Measurements from ENCODE around the gene STAMBPL1. TPM values are rescaled to one million over a fixed set of nuclear protein-coding genes. Genes with fewer than 3 reads are reported as not detected.

The STAMBPL1 gene
- polyA plus RNA-seq, 1 donor from 2014 or later: 21.9 TPM

- no peak overlapping the region for H3K9ac ChIP-seq (ENCODE audit: low read length)
- no peak overlapping the region for H3K4me2 ChIP-seq (ENCODE audit: low read length)
- no peaks in the 10 kb centered on the region for H3K27me3 ChIP-seq (ENCODE audit: insufficient read depth, low read depth, low read length)
- TF ChIP-seq RAD21 (conservative IDR thresholded peaks at IDR 0.05): no peak
- no peak for TF ChIP-seq EP300 (conservative IDR thresholded peaks at IDR 0.05; ENCODE audit: poor library complexity, severe bottlenecking)
- TF ChIP-seq REST (IDR thresholded peaks at IDR 0.05; ENCODE audit: borderline replicate concordance): no peak
- TF ChIP-seq SMC3 (conservative IDR thresholded peaks at IDR 0.05; ENCODE audit: poor library complexity): no peak
- TF ChIP-seq POLR2AphosphoS5 (IDR thresholded peaks at IDR 0.05): no peak
- no peak for TF ChIP-seq EZH2 (IDR thresholded peaks at IDR 0.05; ENCODE audit: borderline replicate concordance, insufficient read depth, low read length, poor library complexity, severe bottlenecking)
- TF ChIP-seq MXI1 (conservative IDR thresholded peaks at IDR 0.05; ENCODE audit: poor library complexity, severe bottlenecking): no peak
- no peak for TF ChIP-seq TAF1 (IDR thresholded peaks at IDR 0.05; ENCODE audit: low read depth)
- no peak overlapping the region for H2AFZ ChIP-seq (ENCODE audit: low read depth, low read length)
- H3K9me3 ChIP-seq (ENCODE audit: low read length): no peaks in the 10 kb centered on the region
- no peak overlapping the region for H3K27ac ChIP-seq (ENCODE audit: low read length)
- no peaks in the 10 kb centered on the region for H3F3A ChIP-seq (ENCODE audit: insufficient read depth, low read length, poor library complexity, severe bottlenecking)
- H3K9me2 ChIP-seq (ENCODE audit: insufficient read depth, low read length): no peaks in the 10 kb centered on the region
- no peaks in the 10 kb centered on the region for H4K20me1 ChIP-seq (ENCODE audit: insufficient read depth)
- no peak overlapping the region for H3K4me3 ChIP-seq (ENCODE audit: low read length)
- no peaks in the 10 kb centered on the region for H3K36me3 ChIP-seq (ENCODE audit: insufficient read depth, low read length)
- H3K79me2 ChIP-seq (replicated peaks; ENCODE audit: insufficient read depth, low read length): no peaks in the 10 kb centered on the region
Measured at GRCh38 chr10:88895250-88895649, 15.2 kb downstream of the STAMBPL1 start.

- H3K9me3 ChIP-seq (ENCODE audit: low read length): no peaks in the 10 kb centered on the region
- H3K27me3 ChIP-seq (ENCODE audit: insufficient read depth, low read depth, low read length): no peaks in the 10 kb centered on the region
- TF ChIP-seq EP300 (conservative IDR thresholded peaks at IDR 0.05; ENCODE audit: poor library complexity, severe bottlenecking): no peak
- TF ChIP-seq TAF1 (IDR thresholded peaks at IDR 0.05; ENCODE audit: low read depth): no peak
- TF ChIP-seq EZH2 (IDR thresholded peaks at IDR 0.05; ENCODE audit: borderline replicate concordance, insufficient read depth, low read length, poor library complexity, severe bottlenecking): no peak
- TF ChIP-seq SMC3 (conservative IDR thresholded peaks at IDR 0.05; ENCODE audit: poor library complexity): no peak
- no peak for TF ChIP-seq POLR2AphosphoS5 (IDR thresholded peaks at IDR 0.05)
- no peak for TF ChIP-seq CTCF (IDR thresholded peaks at IDR 0.05; ENCODE audit: poor library complexity, severe bottlenecking)
- no peak for TF ChIP-seq RAD21 (conservative IDR thresholded peaks at IDR 0.05)
- TF ChIP-seq MXI1 (conservative IDR thresholded peaks at IDR 0.05; ENCODE audit: poor library complexity, severe bottlenecking): no peak
- TF ChIP-seq REST (IDR thresholded peaks at IDR 0.05; ENCODE audit: borderline replicate concordance): no peak
- H3K36me3 ChIP-seq (ENCODE audit: insufficient read depth, low read length): no peaks in the 10 kb centered on the region
- no peaks in the 10 kb centered on the region for H3K9me2 ChIP-seq (ENCODE audit: insufficient read depth, low read length)
- no peak overlapping the region for H3K4me3 ChIP-seq (ENCODE audit: low read length)
- H3K79me2 ChIP-seq (replicated peaks; ENCODE audit: insufficient read depth, low read length): no peaks in the 10 kb centered on the region
- no peak overlapping the region for H3K4me2 ChIP-seq (ENCODE audit: low read length)
- H3K9ac ChIP-seq (ENCODE audit: low read length): no peak overlapping the region
- H3F3A ChIP-seq (ENCODE audit: insufficient read depth, low read length, poor library complexity, severe bottlenecking): no peaks in the 10 kb centered on the region
- H4K20me1 ChIP-seq (ENCODE audit: insufficient read depth): no peaks in the 10 kb centered on the region
- peak overlapping the region; percentile 3 for H3K27ac ChIP-seq (ENCODE audit: low read length)
- no peak overlapping the region for H2AFZ ChIP-seq (ENCODE audit: low read depth, low read length)
Measured at GRCh38 chr10:88896372-88896993, 16.4 kb downstream of the STAMBPL1 start.

Measured in neural cell (in vitro differentiated cells).